ENCODE data around the gene EID2.

The EID2 gene

GRCh38 chr19:39502640-39503417 is 37.1 kb downstream of the EID2 start:
- Histone ChIP-seq H4K8ac (ENCODE audit: low read depth, low read length) (no peak overlapping the region), H3K23ac (ENCODE audit: low read depth, low read length, poor library complexity) (no peak overlapping the region), H2BK120ac (ENCODE audit: low read depth, low read length) (no peak overlapping the region), H3K18ac (ENCODE audit: low read length) (peak overlapping the region; percentile 84), H3K36me3 (replicated peaks in 1 of 2; ENCODE audit: control insufficient read depth in 2 of 2, insufficient read depth in 2 of 2, low read length in 2 of 2) (no peaks in the 10 kb centered on the region), H3K4me1 (ENCODE audit: control insufficient read depth in 2 of 2, insufficient read depth in 1 of 2, low read depth in 1 of 2, low read length in 2 of 2) (peaks cover 7 to 9% of the 10 kb centered on the region in 2 donors), H2BK12ac (ENCODE audit: low read length) (no peak overlapping the region), H4K91ac (ENCODE audit: low read depth, low read length, poor library complexity) (no peak overlapping the region), H3K27ac (replicated peaks; ENCODE audit: low read length) (no peak overlapping the region), H3K14ac (ENCODE audit: low read length) (no peak overlapping the region), H3K4ac (ENCODE audit: low read length) (no peak overlapping the region), H3K9ac (ENCODE audit: low read depth, low read length, poor library complexity) (no peak overlapping the region), H3K4me3 (ENCODE audit: low read length in 2 of 2) (no peak overlapping the region), H2AFZ (ENCODE audit: low read length) (peak overlapping the region; percentile 93), H2BK5ac (ENCODE audit: low read length) (no peak overlapping the region), H3K4me2 (ENCODE audit: insufficient read depth, low read length, poor library complexity, severe bottlenecking) (no peak overlapping the region), H3K9me3 (replicated peaks in 1 of 2; ENCODE audit: control insufficient read depth in 2 of 2, insufficient read depth in 1 of 2, low read depth in 1 of 2, low read length in 2 of 2) (peaks cover 0 to 10% of the 10 kb centered on the region in 2 donors), H2BK15ac (ENCODE audit: low read length) (no peak overlapping the region), H3K79me1 (ENCODE audit: low read depth, low read length) (no peaks in the 10 kb centered on the region), H2AK5ac (ENCODE audit: low read depth, low read length) (peak overlapping the region; percentile 30), H3K27me3 (ENCODE audit: control insufficient read depth in 3 of 3, insufficient read depth in 3 of 3, low read depth in 1 of 3, low read length in 3 of 3) (peaks cover 21 to 82% (median 63%) of the 10 kb centered on the region in 3 experiments)
- DNase-seq (ENCODE audit: low spot score): peak; percentile 59
- no CpG with 5 or more reads among the region's 69 CpGs for WGBS, 2 donors (ENCODE audit: extremely low coverage in 2 of 2, insufficient read length in 2 of 2, insufficient replicate concordance in 1 of 2)

GRCh38 chr19:39501340-39501739 is 38.6 kb downstream of the EID2 start:
- no peak overlapping the region for H3K18ac ChIP-seq (ENCODE audit: low read length)
- no peak overlapping the region for H3K27ac ChIP-seq (replicated peaks; ENCODE audit: low read length)
- WGBS, 2 donors (ENCODE audit: extremely low coverage in 2 of 2, insufficient read length in 2 of 2, insufficient replicate concordance in 1 of 2): no CpG with 5 or more reads among the region's 5 CpGs
- no peak overlapping the region for H3K4me3 ChIP-seq (ENCODE audit: low read length in 2 of 2)
- no peak overlapping the region for H3K14ac ChIP-seq (ENCODE audit: low read length)
- no peak overlapping the region for H2BK5ac ChIP-seq (ENCODE audit: low read length)
- no peak for DNase-seq (ENCODE audit: low spot score)
- no peak overlapping the region for H3K4me2 ChIP-seq (ENCODE audit: insufficient read depth, low read length, poor library complexity, severe bottlenecking)
- no peak overlapping the region for H2BK120ac ChIP-seq (ENCODE audit: low read depth, low read length)
- no peak overlapping the region for H3K9ac ChIP-seq (ENCODE audit: low read depth, low read length, poor library complexity)
- H4K8ac ChIP-seq (ENCODE audit: low read depth, low read length): no peak overlapping the region
- peaks cover 0 to 5% of the 10 kb centered on the region in 2 donors for H3K9me3 ChIP-seq (replicated peaks in 1 of 2; ENCODE audit: control insufficient read depth in 2 of 2, insufficient read depth in 1 of 2, low read depth in 1 of 2, low read length in 2 of 2)
- no peak overlapping the region for H3K23ac ChIP-seq (ENCODE audit: low read depth, low read length, poor library complexity)
- H2BK12ac ChIP-seq (ENCODE audit: low read length): no peak overlapping the region
- no peak overlapping the region for H2AK5ac ChIP-seq (ENCODE audit: low read depth, low read length)
- H2AFZ ChIP-seq (ENCODE audit: low read length): no peak overlapping the region
- H2BK15ac ChIP-seq (ENCODE audit: low read length): no peak overlapping the region
- H3K36me3 ChIP-seq (replicated peaks in 1 of 2; ENCODE audit: control insufficient read depth in 2 of 2, insufficient read depth in 2 of 2, low read length in 2 of 2): no peaks in the 10 kb centered on the region
- peaks cover 7 to 9% of the 10 kb centered on the region in 2 donors for H3K4me1 ChIP-seq (ENCODE audit: control insufficient read depth in 2 of 2, insufficient read depth in 1 of 2, low read depth in 1 of 2, low read length in 2 of 2)
- no peak overlapping the region for H4K91ac ChIP-seq (ENCODE audit: low read depth, low read length, poor library complexity)
- H3K4ac ChIP-seq (ENCODE audit: low read length): no peak overlapping the region
- no peaks in the 10 kb centered on the region for H3K79me1 ChIP-seq (ENCODE audit: low read depth, low read length)
- peaks cover 12 to 68% (median 51%) of the 10 kb centered on the region in 3 experiments for H3K27me3 ChIP-seq (ENCODE audit: control insufficient read depth in 3 of 3, insufficient read depth in 3 of 3, low read depth in 1 of 3, low read length in 3 of 3)

- no CpG with 5 or more reads among the region's 4 CpGs for WGBS, 2 donors (ENCODE audit: extremely low coverage in 2 of 2, insufficient read length in 2 of 2, insufficient replicate concordance in 1 of 2)
- no peak overlapping the region for H2AFZ ChIP-seq (ENCODE audit: low read length)
- peaks cover 7 to 9% of the 10 kb centered on the region in 2 donors for H3K4me1 ChIP-seq (ENCODE audit: control insufficient read depth in 2 of 2, insufficient read depth in 1 of 2, low read depth in 1 of 2, low read length in 2 of 2)
- no peak overlapping the region for H3K18ac ChIP-seq (ENCODE audit: low read length)
- H3K27me3 ChIP-seq (ENCODE audit: control insufficient read depth in 3 of 3, insufficient read depth in 3 of 3, low read depth in 1 of 3, low read length in 3 of 3): peaks cover 11 to 63% (median 46%) of the 10 kb centered on the region in 3 experiments
- H3K36me3 ChIP-seq (replicated peaks in 1 of 2; ENCODE audit: control insufficient read depth in 2 of 2, insufficient read depth in 2 of 2, low read length in 2 of 2): no peaks in the 10 kb centered on the region
- no peak for DNase-seq (ENCODE audit: low spot score)
- H3K4ac ChIP-seq (ENCODE audit: low read length): no peak overlapping the region
- no peak overlapping the region for H3K9ac ChIP-seq (ENCODE audit: low read depth, low read length, poor library complexity)
- H2BK5ac ChIP-seq (ENCODE audit: low read length): no peak overlapping the region
- peaks cover 0 to 4% of the 10 kb centered on the region in 2 donors for H3K9me3 ChIP-seq (replicated peaks in 1 of 2; ENCODE audit: control insufficient read depth in 2 of 2, insufficient read depth in 1 of 2, low read depth in 1 of 2, low read length in 2 of 2)
- H3K79me1 ChIP-seq (ENCODE audit: low read depth, low read length): no peaks in the 10 kb centered on the region
- H3K4me2 ChIP-seq (ENCODE audit: insufficient read depth, low read length, poor library complexity, severe bottlenecking): no peak overlapping the region
- H3K14ac ChIP-seq (ENCODE audit: low read length): no peak overlapping the region
- H3K27ac ChIP-seq (replicated peaks; ENCODE audit: low read length): no peak overlapping the region
- H4K8ac ChIP-seq (ENCODE audit: low read depth, low read length): no peak overlapping the region
- no peak overlapping the region for H2BK120ac ChIP-seq (ENCODE audit: low read depth, low read length)
- H4K91ac ChIP-seq (ENCODE audit: low read depth, low read length, poor library complexity): no peak overlapping the region
- no peak overlapping the region for H3K4me3 ChIP-seq (ENCODE audit: low read length in 2 of 2)
- H3K23ac ChIP-seq (ENCODE audit: low read depth, low read length, poor library complexity): no peak overlapping the region
- no peak overlapping the region for H2AK5ac ChIP-seq (ENCODE audit: low read depth, low read length)
- no peak overlapping the region for H2BK12ac ChIP-seq (ENCODE audit: low read length)
- H2BK15ac ChIP-seq (ENCODE audit: low read length): no peak overlapping the region
These were observed 39.4 kb downstream of the EID2 start for GRCh38 chr19:39500543-39500942.

- peaks cover 7 to 9% of the 10 kb centered on the region in 2 donors for H3K4me1 ChIP-seq (ENCODE audit: control insufficient read depth in 2 of 2, insufficient read depth in 1 of 2, low read depth in 1 of 2, low read length in 2 of 2)
- no CpG with 5 or more reads among the region's 8 CpGs for WGBS, 2 donors (ENCODE audit: extremely low coverage in 2 of 2, insufficient read length in 2 of 2, insufficient replicate concordance in 1 of 2)
- no peaks in the 10 kb centered on the region for H3K79me1 ChIP-seq (ENCODE audit: low read depth, low read length)
- H2BK120ac ChIP-seq (ENCODE audit: low read depth, low read length): no peak overlapping the region
- no peak overlapping the region for H3K4ac ChIP-seq (ENCODE audit: low read length)
- no peak overlapping the region for H2AK5ac ChIP-seq (ENCODE audit: low read depth, low read length)
- H3K9me3 ChIP-seq (replicated peaks in 1 of 2; ENCODE audit: control insufficient read depth in 2 of 2, insufficient read depth in 1 of 2, low read depth in 1 of 2, low read length in 2 of 2): peaks cover 0 to 4% of the 10 kb centered on the region in 2 donors
- H3K36me3 ChIP-seq (replicated peaks in 1 of 2; ENCODE audit: control insufficient read depth in 2 of 2, insufficient read depth in 2 of 2, low read length in 2 of 2): no peaks in the 10 kb centered on the region
- no peak overlapping the region for H3K4me3 ChIP-seq (ENCODE audit: low read length in 2 of 2)
- no peak overlapping the region for H4K8ac ChIP-seq (ENCODE audit: low read depth, low read length)
- H2BK15ac ChIP-seq (ENCODE audit: low read length): no peak overlapping the region
- no peak overlapping the region for H3K4me2 ChIP-seq (ENCODE audit: insufficient read depth, low read length, poor library complexity, severe bottlenecking)
- no peak overlapping the region for H4K91ac ChIP-seq (ENCODE audit: low read depth, low read length, poor library complexity)
- no peak overlapping the region for H3K14ac ChIP-seq (ENCODE audit: low read length)
- H2BK5ac ChIP-seq (ENCODE audit: low read length): no peak overlapping the region
- H3K27ac ChIP-seq (replicated peaks; ENCODE audit: low read length): no peak overlapping the region
- H3K23ac ChIP-seq (ENCODE audit: low read depth, low read length, poor library complexity): no peak overlapping the region
- peaks cover 11 to 57% (median 40%) of the 10 kb centered on the region in 3 experiments for H3K27me3 ChIP-seq (ENCODE audit: control insufficient read depth in 3 of 3, insufficient read depth in 3 of 3, low read depth in 1 of 3, low read length in 3 of 3)
- H3K9ac ChIP-seq (ENCODE audit: low read depth, low read length, poor library complexity): no peak overlapping the region
- H2BK12ac ChIP-seq (ENCODE audit: low read length): no peak overlapping the region
- no peak for DNase-seq (ENCODE audit: low spot score)
- H3K18ac ChIP-seq (ENCODE audit: low read length): no peak overlapping the region
- no peak overlapping the region for H2AFZ ChIP-seq (ENCODE audit: low read length)
These were observed 40.0 kb downstream of the EID2 start for GRCh38 chr19:39499932-39500331.
